Vagina (tissue), 2 donors: Measurements from ENCODE around the gene MXRA7. TPM values are rescaled to one million over a fixed set of nuclear protein-coding genes. Genes with fewer than 3 reads are reported as not detected.
"Not testable (repeated sequence)": the region's sequence is repeated elsewhere in the genome, so short reads cannot be mapped to it uniquely, and the experiment has no call there.

ENCODE experiments used
- DNase-seq, 2 donors: peaks; one replicate each; pipeline ENCODE4 v3.0.0-alpha.2; 2017; ENCODE audit errors: extremely low spot score in 2 of 2
- H3K27ac ChIP-seq: fragments of 200-600 bp; sonication (generic); one replicate; pipeline ENCODE4 v1.5.1; 2019
- H3K27me3 ChIP-seq: fragments of 200-600 bp; sonication (generic); one replicate; pipeline ENCODE4 v1.5.1; 2019
- H3K36me3 ChIP-seq, 2 donors: fragments of 200-600 bp; sonication (generic); one replicate each; pipeline ENCODE4 v1.5.1; 2017 to 2019
- H3K4me1 ChIP-seq: fragments of 200-600 bp; sonication (generic); one replicate; pipeline ENCODE4 v1.5.1; 2019
- H3K4me3 ChIP-seq, 2 donors: fragments of 200-600 bp; sonication (generic); 1 replicate in 1 of 2; 2 replicates in 1 of 2; pipeline ENCODE4 v1.5.1; 2016 to 2019
- H3K9me3 ChIP-seq: fragments of 200-600 bp; sonication (generic); one replicate; pipeline ENCODE4 v1.5.1; 2019
- CTCF ChIP-seq, 3 experiments: fragments of 450-650 bp in 2 of 3; fragments of 200-600 bp in 1 of 3; sonication (generic) in 1 of 3; IDR thresholded peaks; one replicate each; pipeline ENCODE4 v1.5.1; 2017 to 2019; ENCODE audit warnings: antibody characterized with exemption in 3 of 3, mild to moderate bottlenecking in 2 of 3, moderate library complexity in 2 of 3
- POLR2A ChIP-seq, 2 donors: fragments of 450-650 bp; IDR thresholded peaks; one replicate each; pipeline ENCODE4 v1.6.1; 2017; ENCODE audit warnings: antibody characterized with exemption in 2 of 2, mild to moderate bottlenecking in 2 of 2, moderate library complexity in 2 of 2
- POLR2AphosphoS5 ChIP-seq, 2 donors: sonication (generic); formaldehyde crosslinking; IDR thresholded peaks; one replicate each; pipeline ENCODE4 v1.9.0; 2017; ENCODE audit warnings: antibody characterized with exemption in 2 of 2, mild to moderate bottlenecking in 2 of 2, low read depth in 1 of 2; ENCODE audit not compliant: insufficient read depth in 1 of 2
- intact Hi-C: fragments of 100-400 bp; cut with DNase I; formaldehyde crosslinking; loops from one replicate; pipeline ENCODE4 v1.15.1; 2023
- total RNA-seq: library from RNA; depleted of rRNA; stranded (reverse); fragments of >200 nt; gene quantifications from one replicate; pipeline ENCODE4 v1.2.3, GENCODE V29; 2016

Gene MXRA7
- total RNA-seq, 1 donor from 2014 or later, result 114 TPM

- H3K27me3 ChIP-seq, result no peaks in the 10 kb centered on the region
- no peak overlapping the region for H3K4me3 ChIP-seq
- intact Hi-C loops, result no loop called here
- no peaks in the 10 kb centered on the region for H3K9me3 ChIP-seq
- no peak for DNase-seq
- no peaks in the 10 kb centered on the region for H3K36me3 ChIP-seq
- TF ChIP-seq CTCF (IDR thresholded peaks at IDR 0.05), result no peak
- H3K27ac ChIP-seq, result no peak overlapping the region
- H3K4me1 ChIP-seq, result no peaks in the 10 kb centered on the region
Measured at GRCh38 chr17:76642032-76642561, 68.7 kb downstream of the MXRA7 start.

GRCh38 chr17:76641501-76641900 is 69.3 kb downstream of the MXRA7 start:
- no peaks in the 10 kb centered on the region for H3K4me1 ChIP-seq
- no peak overlapping the region for H3K4me3 ChIP-seq
- H3K9me3 ChIP-seq, result no peaks in the 10 kb centered on the region
- intact Hi-C loops, result no loop called here
- no peaks in the 10 kb centered on the region for H3K36me3 ChIP-seq
- no peak for TF ChIP-seq CTCF (IDR thresholded peaks at IDR 0.05)
- TF ChIP-seq POLR2AphosphoS5 (IDR thresholded peaks at IDR 0.05; ENCODE audit: insufficient read depth in 1 of 2, low read depth in 1 of 2), result no peak
- TF ChIP-seq POLR2A (IDR thresholded peaks at IDR 0.05), result no peak
- H3K27me3 ChIP-seq, result no peaks in the 10 kb centered on the region
- H3K27ac ChIP-seq, result no peak overlapping the region
- DNase-seq, result no peak

GRCh38 chr17:76640550-76641380 is 70.0 kb downstream of the MXRA7 start:
- Histone ChIP-seq H3K4me3 (no peak overlapping the region), H3K36me3 (no peaks in the 10 kb centered on the region)

GRCh38 chr17:76638263-76638662 is 72.5 kb downstream of the MXRA7 start:
- TF ChIP-seq POLR2A (IDR thresholded peaks at IDR 0.05) (no peak), POLR2AphosphoS5 (IDR thresholded peaks at IDR 0.05; ENCODE audit: insufficient read depth in 1 of 2, low read depth in 1 of 2) (no peak), CTCF (IDR thresholded peaks at IDR 0.05) (no peak)
- Histone ChIP-seq H3K9me3 (no peaks in the 10 kb centered on the region), H3K27ac (no peak overlapping the region), H3K4me3 (no peak overlapping the region), H3K27me3 (no peaks in the 10 kb centered on the region), H3K4me1 (no peaks in the 10 kb centered on the region), H3K36me3 (no peaks in the 10 kb centered on the region)
- DNase-seq, result no peak
- intact Hi-C loops, result no loop called here

More at GRCh38 chr17:76640550-76641380, 70.0 kb downstream of the MXRA7 start:
- Histone ChIP-seq H3K4me1 (no peaks in the 10 kb centered on the region), H3K27me3 (no peaks in the 10 kb centered on the region), H3K27ac (no peak overlapping the region), H3K9me3 (no peaks in the 10 kb centered on the region)
- intact Hi-C loops, result no loop called here
- TF ChIP-seq CTCF (IDR thresholded peaks at IDR 0.05), result no peak
- no peak for TF ChIP-seq POLR2A (IDR thresholded peaks at IDR 0.05)
- TF ChIP-seq POLR2AphosphoS5 (IDR thresholded peaks at IDR 0.05; ENCODE audit: insufficient read depth in 1 of 2, low read depth in 1 of 2), result no peak
- DNase-seq, result no peak

GRCh38 chr17:76636486-76637206 is 74.1 kb downstream of the MXRA7 start:
- intact Hi-C loops, result not testable (repeated sequence)

More at GRCh38 chr17:76636486-76637206, 74.1 kb downstream of the MXRA7 start:
- H3K9me3 ChIP-seq, H3K4me1 ChIP-seq, H3K27me3 ChIP-seq, H3K4me3 ChIP-seq, H3K27ac ChIP-seq, H3K36me3 ChIP-seq, DNase-seq: not testable (repeated sequence)
